ENCODE results near the gene STRN.
"Not testable (repeated sequence)": the region's sequence is repeated elsewhere in the genome, so short reads cannot be mapped to it uniquely, and the experiment has no call there.

Gene STRN

GRCh38 chr2:36966370-36967235, at the start of gene STRN:
TSS of gene STRN (minus strand) at chr2:36966536. CDS start at chr2:36966463, 73 bp downstream.
- peak; percentile 98 for DNase-seq (ENCODE audit: low spot score)
- in situ Hi-C loops (cut with MboI; ENCODE audit: low pct_unique_long_range_greater_than_20kb, low sequenced_read_pairs, unreplicated experiment) = no loop called here

GRCh38 chr2:37013315-37013641, 46.9 kb upstream of the STRN start:
- no peak for TF ChIP-seq CTCF (IDR thresholded peaks at IDR 0.05; ENCODE audit: extremely low read depth, insufficient read depth, missing control alignments)
- no peak for DNase-seq (ENCODE audit: low spot score)
- in situ Hi-C loops (cut with MboI; ENCODE audit: low pct_unique_long_range_greater_than_20kb, low sequenced_read_pairs, unreplicated experiment) = no loop called here

More at GRCh38 chr2:36966370-36967235, at the start of gene STRN:
- TF ChIP-seq CTCF (IDR thresholded peaks at IDR 0.05; ENCODE audit: extremely low read depth, insufficient read depth, missing control alignments) = no peak

GRCh38 chr2:37011130-37011529, 44.8 kb upstream of the STRN start:
- no peak for DNase-seq (ENCODE audit: low spot score)
- TF ChIP-seq CTCF (IDR thresholded peaks at IDR 0.05; ENCODE audit: extremely low read depth, insufficient read depth, missing control alignments) = no peak
- in situ Hi-C loops (cut with MboI; ENCODE audit: low pct_unique_long_range_greater_than_20kb, low sequenced_read_pairs, unreplicated experiment) = no loop called here

GRCh38 chr2:37005118-37005868, 39.0 kb upstream of the STRN start:
- DNase-seq (ENCODE audit: low spot score) = peak; percentile 23
- TF ChIP-seq CTCF (IDR thresholded peaks at IDR 0.05; ENCODE audit: extremely low read depth, insufficient read depth, missing control alignments) = peak; percentile 44
- in situ Hi-C loops (cut with MboI; ENCODE audit: low pct_unique_long_range_greater_than_20kb, low sequenced_read_pairs, unreplicated experiment) = no loop called here

- no peak for TF ChIP-seq CTCF (IDR thresholded peaks at IDR 0.05; ENCODE audit: extremely low read depth, insufficient read depth, missing control alignments)
- in situ Hi-C loops (cut with MboI; ENCODE audit: low pct_unique_long_range_greater_than_20kb, low sequenced_read_pairs, unreplicated experiment) = no loop called here
- no peak for DNase-seq (ENCODE audit: low spot score)
Measured at GRCh38 chr2:37000988-37001556, 34.7 kb upstream of the STRN start.

GRCh38 chr2:37000318-37000717, 34.0 kb upstream of the STRN start:
- in situ Hi-C loops (cut with MboI; ENCODE audit: low pct_unique_long_range_greater_than_20kb, low sequenced_read_pairs, unreplicated experiment) = no loop called here
- no peak for DNase-seq (ENCODE audit: low spot score)
- no peak for TF ChIP-seq CTCF (IDR thresholded peaks at IDR 0.05; ENCODE audit: extremely low read depth, insufficient read depth, missing control alignments)

GRCh38 chr2:36999416-36999815, 33.1 kb upstream of the STRN start:
- DNase-seq (ENCODE audit: low spot score); in situ Hi-C loops (cut with MboI; ENCODE audit: low pct_unique_long_range_greater_than_20kb, low sequenced_read_pairs, unreplicated experiment): not testable (repeated sequence)
